ENCODE data around the gene DAND5.

The DAND5 gene

GRCh38 chr19:12997967-12998940 is 28.9 kb downstream of the DAND5 start:
- peaks cover 53% of the 10 kb centered on the region for H3K4me1 ChIP-seq
- peaks cover 63% of the 10 kb centered on the region for H4K20me1 ChIP-seq
- TF ChIP-seq Cebpa-rat (IDR thresholded peaks at IDR 0.05) = no peak
- no peaks in the 10 kb centered on the region for H3K9me3 ChIP-seq
- H3K36me3 ChIP-seq = peaks cover 14% of the 10 kb centered on the region
- H3K4me3 ChIP-seq = no peak overlapping the region
- peak overlapping the region; percentile 84 for H3K4me2 ChIP-seq
- H3K9ac ChIP-seq = peak overlapping the region; percentile 88; the same call in 1 of the 2 replicates
- H3K27ac ChIP-seq = no peak overlapping the region
- H3K27me3 ChIP-seq = peaks cover 5% of the 10 kb centered on the region; the same call in 1 of the 2 replicates

DNA sequence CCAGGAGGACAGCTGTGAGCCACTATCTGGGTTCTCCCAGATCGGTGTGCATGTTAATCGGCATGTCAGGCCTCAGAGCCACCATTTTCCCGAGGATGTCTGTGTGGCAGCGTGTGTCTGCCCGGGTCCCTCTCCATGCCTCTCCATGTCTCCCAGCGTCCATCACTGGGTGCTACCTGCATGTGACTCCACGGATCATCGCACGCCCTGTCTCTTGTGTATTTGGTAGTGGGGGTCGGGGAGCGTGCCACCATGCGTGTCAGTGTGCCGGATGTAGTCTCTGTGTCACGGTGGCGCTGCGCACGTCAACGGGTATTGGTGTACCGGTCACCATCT is 31.8 kb downstream of the DAND5 start:
- Histone ChIP-seq H3K27me3 (peaks cover under 1% of the 10 kb centered on the region; the same call in 1 of the 2 replicates), H3K9me3 (no peaks in the 10 kb centered on the region), H3K36me3 (peaks cover 14% of the 10 kb centered on the region), H3K9ac (no peak overlapping the region), H3K4me3 (no peak overlapping the region), H3K4me2 (peak overlapping the region; percentile 43), H3K4me1 (peaks cover 47% of the 10 kb centered on the region), H3K27ac (peak overlapping the region; percentile 26; the same call in 1 of the 2 replicates), H4K20me1 (peaks cover 92% of the 10 kb centered on the region)
- no peak for TF ChIP-seq Cebpa-rat (IDR thresholded peaks at IDR 0.05)

DNA sequence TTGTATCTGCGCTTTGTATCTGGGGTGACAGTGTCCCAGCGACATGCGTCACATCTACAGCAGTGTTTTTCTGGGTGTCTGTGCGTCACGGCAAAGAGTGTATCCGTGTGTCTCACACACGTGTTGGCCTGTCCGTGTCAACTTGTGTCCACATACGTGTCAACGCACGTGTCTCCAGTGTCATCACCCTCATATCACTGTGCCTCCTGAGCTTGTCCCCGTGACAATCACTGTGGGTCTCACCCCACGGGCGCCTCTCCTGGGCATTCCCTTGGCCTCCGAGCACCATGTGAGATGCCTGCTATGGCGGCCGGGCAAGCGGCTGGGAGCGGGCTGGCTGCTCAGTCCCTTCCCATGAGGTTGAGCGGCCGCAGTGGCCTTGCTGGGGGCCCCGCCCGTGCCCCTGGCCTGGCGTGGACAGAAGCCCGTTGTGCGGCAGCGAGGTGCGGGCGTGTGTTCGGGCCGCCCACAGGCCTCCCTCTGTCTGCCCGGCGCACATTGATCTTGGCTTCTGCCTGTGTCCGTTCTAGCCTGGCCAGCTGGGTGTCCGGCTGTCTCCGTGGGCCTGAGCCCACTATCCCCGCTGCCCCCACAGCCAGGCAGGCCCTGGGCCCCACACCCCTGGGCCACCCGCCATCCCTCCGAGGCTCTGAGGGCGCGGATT is 32.3 kb downstream of the DAND5 start:
- H3K27ac ChIP-seq = no peak overlapping the region
- H3K9ac ChIP-seq = no peak overlapping the region
- H3K27me3 ChIP-seq = no peaks in the 10 kb centered on the region
- TF ChIP-seq Cebpa-rat (IDR thresholded peaks at IDR 0.05) = no peak
- peak overlapping the region; percentile 43 for H3K4me2 ChIP-seq
- no peaks in the 10 kb centered on the region for H3K9me3 ChIP-seq
- H3K4me3 ChIP-seq = no peak overlapping the region
- peaks cover 94% of the 10 kb centered on the region for H4K20me1 ChIP-seq
- H3K4me1 ChIP-seq = peaks cover 49% of the 10 kb centered on the region
- peaks cover 14% of the 10 kb centered on the region for H3K36me3 ChIP-seq

- H3K4me1 ChIP-seq = peaks cover 49% of the 10 kb centered on the region
- TF ChIP-seq Cebpa-rat (IDR thresholded peaks at IDR 0.05) = no peak
- H3K4me2 ChIP-seq = no peak overlapping the region
- H3K4me3 ChIP-seq = no peak overlapping the region
- no peak overlapping the region for H3K9ac ChIP-seq
- H3K9me3 ChIP-seq = no peaks in the 10 kb centered on the region
- H3K27ac ChIP-seq = no peak overlapping the region
- H4K20me1 ChIP-seq = peaks cover 94% of the 10 kb centered on the region
- peaks cover 14% of the 10 kb centered on the region for H3K36me3 ChIP-seq
- no peaks in the 10 kb centered on the region for H3K27me3 ChIP-seq
These were observed 33.0 kb downstream of the DAND5 start for GRCh38 chr19:13002166-13002898.

GRCh38 chr19:13003081-13003480 is 33.7 kb downstream of the DAND5 start:
- H3K27me3 ChIP-seq = peaks cover 1% of the 10 kb centered on the region; the same call in 1 of the 2 replicates
- peaks cover 16% of the 10 kb centered on the region for H3K36me3 ChIP-seq

GRCh38 chr19:13004273-13004672 is 34.9 kb downstream of the DAND5 start:
- peaks cover 16% of the 10 kb centered on the region for H3K36me3 ChIP-seq
- H3K9me3 ChIP-seq = no peaks in the 10 kb centered on the region
- H3K27me3 ChIP-seq = peaks cover 13% of the 10 kb centered on the region
- no peak for TF ChIP-seq Cebpa-rat (IDR thresholded peaks at IDR 0.05)
- H3K4me1 ChIP-seq = peaks cover 49% of the 10 kb centered on the region
- H3K4me3 ChIP-seq = no peak overlapping the region
- no peak overlapping the region for H3K4me2 ChIP-seq
- no peak overlapping the region for H3K27ac ChIP-seq
- H3K9ac ChIP-seq = no peak overlapping the region
- peaks cover 97% of the 10 kb centered on the region for H4K20me1 ChIP-seq

More at GRCh38 chr19:13003081-13003480, 33.7 kb downstream of the DAND5 start:
- H4K20me1 ChIP-seq = peaks cover 94% of the 10 kb centered on the region
- H3K9me3 ChIP-seq = no peaks in the 10 kb centered on the region
- H3K9ac ChIP-seq = no peak overlapping the region
- H3K4me1 ChIP-seq = peaks cover 45% of the 10 kb centered on the region
- TF ChIP-seq Cebpa-rat (IDR thresholded peaks at IDR 0.05) = no peak
- no peak overlapping the region for H3K4me3 ChIP-seq
- no peak overlapping the region for H3K4me2 ChIP-seq
- H3K27ac ChIP-seq = no peak overlapping the region

- no peak for TF ChIP-seq Cebpa-rat (IDR thresholded peaks at IDR 0.05)
- no peak overlapping the region for H3K4me3 ChIP-seq
- H3K4me1 ChIP-seq = peaks cover 56% of the 10 kb centered on the region
- H3K9ac ChIP-seq = no peak overlapping the region
- peaks cover 11% of the 10 kb centered on the region for H3K36me3 ChIP-seq
- H3K9me3 ChIP-seq = no peaks in the 10 kb centered on the region
- peaks cover 23% of the 10 kb centered on the region for H3K27me3 ChIP-seq
- peaks cover 97% of the 10 kb centered on the region for H4K20me1 ChIP-seq
- no peak overlapping the region for H3K27ac ChIP-seq
- H3K4me2 ChIP-seq = peak overlapping the region; percentile 65; the same call in 1 of the 2 replicates
These were observed 35.9 kb downstream of the DAND5 start for GRCh38 chr19:13005253-13005652.

DNA sequence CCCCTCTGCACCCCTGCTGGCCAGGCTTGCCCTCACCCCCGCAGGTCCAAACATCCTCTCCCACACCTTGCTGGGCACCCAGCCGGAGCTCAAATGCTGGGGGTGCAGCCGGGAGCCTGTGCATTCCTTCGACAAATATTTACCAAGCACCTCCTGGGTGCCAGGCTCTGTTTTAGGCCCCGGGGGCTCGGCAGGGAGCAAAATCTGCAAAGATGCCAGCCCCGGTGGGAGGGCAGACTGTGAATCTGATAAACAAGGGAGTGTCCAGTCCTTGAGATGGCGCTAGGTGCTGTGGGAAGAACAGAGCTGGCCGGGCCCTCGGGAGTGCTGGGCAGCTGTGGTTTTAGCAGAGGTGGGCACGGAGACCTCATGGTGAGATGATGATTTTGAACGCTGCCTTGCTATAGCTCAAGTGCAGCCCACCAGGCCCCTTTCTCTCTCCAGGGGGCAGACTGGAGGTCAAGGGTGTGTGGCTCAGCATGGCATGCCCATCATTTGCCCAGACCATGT is 36.5 kb downstream of the DAND5 start:
- Histone ChIP-seq H3K4me3 (no peak overlapping the region), H3K9me3 (no peaks in the 10 kb centered on the region), H3K4me1 (peaks cover 56% of the 10 kb centered on the region), H4K20me1 (peaks cover 97% of the 10 kb centered on the region), H3K9ac (no peak overlapping the region), H3K27me3 (peaks cover 30% of the 10 kb centered on the region), H3K36me3 (peaks cover 11% of the 10 kb centered on the region), H3K27ac (no peak overlapping the region), H3K4me2 (peak overlapping the region; percentile 65)
- no peak for TF ChIP-seq Cebpa-rat (IDR thresholded peaks at IDR 0.05)
